ENCODE measurements around the gene ZFAND3. TPM values are rescaled to one million over a fixed set of nuclear protein-coding genes. Genes with fewer than 3 reads are reported as not detected.

The ZFAND3 gene
- total RNA-seq, 1 experiment from 2014 or later: 64.0 TPM

DNA sequence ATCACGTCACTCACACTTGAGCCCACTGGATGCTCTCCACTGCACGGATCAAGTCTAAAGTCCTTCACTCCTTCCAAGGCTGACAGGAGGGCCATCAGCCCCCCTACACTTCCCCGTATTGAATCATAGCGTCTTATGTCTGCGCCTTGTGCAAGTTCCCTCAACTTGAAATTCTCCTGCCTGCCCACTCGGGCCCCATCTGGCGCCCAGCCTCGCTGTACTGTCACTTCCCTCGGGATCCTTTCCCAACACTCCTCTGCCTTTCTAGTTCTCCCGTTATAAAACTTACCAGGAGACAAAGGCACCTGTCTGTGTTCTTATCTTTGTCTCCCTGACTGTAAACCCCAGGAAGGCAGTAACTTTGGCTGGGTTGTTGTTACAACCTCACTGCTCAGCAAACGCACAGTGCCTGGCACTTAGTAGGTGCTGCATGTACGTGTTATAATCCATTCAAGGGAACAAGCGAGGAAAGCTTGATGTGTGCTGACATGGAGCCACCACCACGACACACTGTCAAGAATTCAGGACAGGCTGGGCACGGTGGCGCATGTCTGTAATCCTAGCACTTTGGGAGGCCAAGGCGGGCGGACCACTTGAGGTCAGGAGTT lies 33.8 kb upstream of the ZFAND3 start:
- H3K36me3 ChIP-seq (ENCODE audit: insufficient read depth, low read length, poor library complexity, severe bottlenecking): no peaks in the 10 kb centered on the region
- no peak overlapping the region for H3K27ac ChIP-seq (ENCODE audit: low read depth, low read length, poor library complexity, severe bottlenecking)
- no peaks in the 10 kb centered on the region for H3K9me3 ChIP-seq (ENCODE audit: low read depth, low read length, poor library complexity, severe bottlenecking)
- ChIA-PET CTCF (no interaction called here), POLR2A (ENCODE audit: low non-redundant PET) (no interaction called here)
- intact Hi-C loops (cut with micrococcal nuclease; ENCODE audit: unreplicated experiment): no loop called here
- BruUV-seq (replicated peaks): no TSS peak
- no peak for DNase-seq (ENCODE audit: low spot score)
- no peaks in the 10 kb centered on the region for H3K27me3 ChIP-seq (replicated peaks; ENCODE audit: insufficient read depth, low read depth, low read length, poor library complexity)
- H3K4me3 ChIP-seq (ENCODE audit: low read depth, low read length, poor library complexity, severe bottlenecking): no peak overlapping the region
- TF ChIP-seq, protein P1, sequence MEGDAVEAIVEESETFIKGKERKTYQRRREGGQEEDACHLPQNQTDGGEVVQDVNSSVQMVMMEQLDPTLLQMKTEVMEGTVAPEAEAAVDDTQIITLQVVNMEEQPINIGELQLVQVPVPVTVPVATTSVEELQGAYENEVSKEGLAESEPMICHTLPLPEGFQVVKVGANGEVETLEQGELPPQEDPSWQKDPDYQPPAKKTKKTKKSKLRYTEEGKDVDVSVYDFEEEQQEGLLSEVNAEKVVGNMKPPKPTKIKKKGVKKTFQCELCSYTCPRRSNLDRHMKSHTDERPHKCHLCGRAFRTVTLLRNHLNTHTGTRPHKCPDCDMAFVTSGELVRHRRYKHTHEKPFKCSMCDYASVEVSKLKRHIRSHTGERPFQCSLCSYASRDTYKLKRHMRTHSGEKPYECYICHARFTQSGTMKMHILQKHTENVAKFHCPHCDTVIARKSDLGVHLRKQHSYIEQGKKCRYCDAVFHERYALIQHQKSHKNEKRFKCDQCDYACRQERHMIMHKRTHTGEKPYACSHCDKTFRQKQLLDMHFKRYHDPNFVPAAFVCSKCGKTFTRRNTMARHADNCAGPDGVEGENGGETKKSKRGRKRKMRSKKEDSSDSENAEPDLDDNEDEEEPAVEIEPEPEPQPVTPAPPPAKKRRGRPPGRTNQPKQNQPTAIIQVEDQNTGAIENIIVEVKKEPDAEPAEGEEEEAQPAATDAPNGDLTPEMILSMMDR (conservative IDR thresholded peaks at IDR 0.05; ENCODE audit: low read depth, low read length): no peak
- no peak for TF ChIP-seq EZH2 (IDR thresholded peaks at IDR 0.05; ENCODE audit: borderline replicate concordance, low read depth, low read length, poor library complexity, severe bottlenecking)
- H3K4me1 ChIP-seq (ENCODE audit: insufficient read depth, low read length, poor library complexity, severe bottlenecking): peaks cover 13% of the 10 kb centered on the region

- BruUV-seq (replicated peaks): no TSS peak
- Histone ChIP-seq H3K4me3 (ENCODE audit: low read depth, low read length, poor library complexity, severe bottlenecking) (no peak overlapping the region), H3K36me3 (ENCODE audit: insufficient read depth, low read length, poor library complexity, severe bottlenecking) (no peaks in the 10 kb centered on the region), H3K9me3 (ENCODE audit: low read depth, low read length, poor library complexity, severe bottlenecking) (no peaks in the 10 kb centered on the region), H3K4me1 (ENCODE audit: insufficient read depth, low read length, poor library complexity, severe bottlenecking) (peaks cover 18% of the 10 kb centered on the region), H3K27me3 (replicated peaks; ENCODE audit: insufficient read depth, low read depth, low read length, poor library complexity) (no peaks in the 10 kb centered on the region), H3K27ac (ENCODE audit: low read depth, low read length, poor library complexity, severe bottlenecking) (no peak overlapping the region)
- CTCF ChIA-PET: no interaction called here
- intact Hi-C loops (cut with micrococcal nuclease; ENCODE audit: unreplicated experiment): no loop called here
- no peak for TF ChIP-seq EZH2 (IDR thresholded peaks at IDR 0.05; ENCODE audit: borderline replicate concordance, low read depth, low read length, poor library complexity, severe bottlenecking)
- TF ChIP-seq, protein P1 (conservative IDR thresholded peaks at IDR 0.05; ENCODE audit: low read depth, low read length): no peak
- no peak for DNase-seq (ENCODE audit: low spot score)
- POLR2A ChIA-PET (ENCODE audit: low non-redundant PET): interaction anchor here (0.7 kb wide), 1 partner anchor 17 kb away, joined by 3 read pairs; no protein-coding TSS in a partner anchor
These were observed 32.3 kb upstream of the ZFAND3 start for GRCh38 chr6:37787216-37787615.

DNA sequence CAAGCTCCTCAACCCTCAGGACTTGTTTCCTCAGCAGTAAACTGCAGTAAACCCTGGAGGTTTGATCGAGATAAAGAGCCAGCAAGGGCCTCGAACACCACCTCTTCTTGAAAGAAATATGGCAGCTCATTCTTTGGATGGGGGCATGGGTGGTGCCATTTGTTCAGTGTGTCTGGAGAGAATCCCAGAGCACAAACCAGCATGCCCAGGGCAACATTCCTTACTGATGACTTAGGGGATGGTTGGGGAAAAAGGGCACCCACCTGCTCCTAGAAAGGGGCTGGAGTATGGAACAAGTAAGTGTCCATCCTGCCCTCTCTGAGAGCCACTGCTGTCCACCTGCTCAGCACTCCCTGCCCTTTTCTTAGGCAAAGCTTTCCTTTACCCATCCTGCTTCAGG lies 31.3 kb upstream of the ZFAND3 start:
- ChIA-PET POLR2A (ENCODE audit: low non-redundant PET) (no interaction called here), CTCF (no interaction called here)
- H3K27me3 ChIP-seq (replicated peaks; ENCODE audit: insufficient read depth, low read depth, low read length, poor library complexity): no peaks in the 10 kb centered on the region
- no peak overlapping the region for H3K4me3 ChIP-seq (ENCODE audit: low read depth, low read length, poor library complexity, severe bottlenecking)
- peaks cover 18% of the 10 kb centered on the region for H3K4me1 ChIP-seq (ENCODE audit: insufficient read depth, low read length, poor library complexity, severe bottlenecking)
- no peak for DNase-seq (ENCODE audit: low spot score)
- H3K9me3 ChIP-seq (ENCODE audit: low read depth, low read length, poor library complexity, severe bottlenecking): no peaks in the 10 kb centered on the region
- TF ChIP-seq, protein P1 (conservative IDR thresholded peaks at IDR 0.05; ENCODE audit: low read depth, low read length): no peak
- no peak for TF ChIP-seq EZH2 (IDR thresholded peaks at IDR 0.05; ENCODE audit: borderline replicate concordance, low read depth, low read length, poor library complexity, severe bottlenecking)
- BruUV-seq (replicated peaks): no TSS peak
- intact Hi-C loops (cut with micrococcal nuclease; ENCODE audit: unreplicated experiment): no loop called here
- H3K36me3 ChIP-seq (ENCODE audit: insufficient read depth, low read length, poor library complexity, severe bottlenecking): no peaks in the 10 kb centered on the region
- H3K27ac ChIP-seq (ENCODE audit: low read depth, low read length, poor library complexity, severe bottlenecking): no peak overlapping the region
